Measurements from ENCODE around the gene LRP1. TPM values are rescaled to one million over a fixed set of nuclear protein-coding genes. Genes with fewer than 3 reads are reported as not detected.

The LRP1 gene
- total and polyA plus RNA-seq, 2 of the 13 experiments (the other 11 are each of a cell fraction or from before 2014, with no cell fraction given) = 14.7 to 30.8 TPM

DNA sequence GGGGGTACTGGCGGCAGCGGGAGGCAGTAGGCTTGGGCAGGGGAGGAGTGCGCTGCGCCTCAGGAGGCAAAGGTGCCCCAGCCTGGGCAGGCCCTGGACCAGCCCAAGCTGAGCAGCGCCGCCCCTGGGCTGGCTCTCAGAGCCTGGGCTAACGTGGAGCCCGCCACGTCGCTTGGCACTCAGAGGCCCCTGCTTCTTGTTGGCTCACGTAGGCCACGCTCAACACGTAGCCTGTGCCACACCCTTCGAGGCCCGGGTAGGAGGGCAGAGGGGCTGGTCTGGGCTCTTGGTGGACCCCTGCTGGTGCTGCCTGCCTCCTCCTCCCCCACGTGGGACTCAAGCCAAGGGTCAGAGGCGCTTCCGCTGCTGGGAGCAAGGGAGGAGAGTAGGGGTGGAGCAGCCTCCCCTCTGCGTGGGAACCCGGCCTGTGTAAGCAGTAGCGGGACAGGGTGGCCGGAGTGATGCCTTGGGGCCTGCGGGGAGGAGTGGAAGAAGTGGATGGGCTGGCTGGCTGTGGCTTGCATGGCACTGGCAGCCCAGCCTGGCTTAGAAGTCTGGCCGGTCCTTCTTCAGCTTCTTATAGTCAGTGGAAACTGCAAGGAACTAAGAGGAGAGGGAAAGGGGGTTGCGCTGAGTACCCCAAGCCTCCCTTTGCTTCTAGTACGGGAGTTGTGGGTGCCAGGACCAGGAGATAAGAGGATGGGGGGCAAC is 106.9 kb downstream of the LRP1 start (continued):
- TF ChIP-seq, protein P1, sequence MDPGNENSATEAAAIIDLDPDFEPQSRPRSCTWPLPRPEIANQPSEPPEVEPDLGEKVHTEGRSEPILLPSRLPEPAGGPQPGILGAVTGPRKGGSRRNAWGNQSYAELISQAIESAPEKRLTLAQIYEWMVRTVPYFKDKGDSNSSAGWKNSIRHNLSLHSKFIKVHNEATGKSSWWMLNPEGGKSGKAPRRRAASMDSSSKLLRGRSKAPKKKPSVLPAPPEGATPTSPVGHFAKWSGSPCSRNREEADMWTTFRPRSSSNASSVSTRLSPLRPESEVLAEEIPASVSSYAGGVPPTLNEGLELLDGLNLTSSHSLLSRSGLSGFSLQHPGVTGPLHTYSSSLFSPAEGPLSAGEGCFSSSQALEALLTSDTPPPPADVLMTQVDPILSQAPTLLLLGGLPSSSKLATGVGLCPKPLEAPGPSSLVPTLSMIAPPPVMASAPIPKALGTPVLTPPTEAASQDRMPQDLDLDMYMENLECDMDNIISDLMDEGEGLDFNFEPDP (CRISPR knock-in tag; conservative IDR thresholded peaks at IDR 0.05) = no peak
- TF ChIP-seq ZNF441 (CRISPR knock-in tag; IDR thresholded peaks at IDR 0.05; ENCODE audit: borderline replicate concordance) = no peak
- no peak for TF ChIP-seq RFXANK (CRISPR knock-in tag; IDR thresholded peaks at IDR 0.05)
- TF ChIP-seq TCF7L2 (IDR thresholded peaks at IDR 0.05; ENCODE audit: low read depth, low read length) = no peak
- no peak for TF ChIP-seq ZNF674 (CRISPR knock-in tag; IDR thresholded peaks at IDR 0.05; ENCODE audit: low read depth)
- peak; percentile 11; the same call in 1 of the 3 replicates for TF ChIP-seq MXI1 (IDR thresholded peaks at IDR 0.05; ENCODE audit: borderline replicate concordance, low read depth, low read length)
- TF ChIP-seq, protein P2, sequence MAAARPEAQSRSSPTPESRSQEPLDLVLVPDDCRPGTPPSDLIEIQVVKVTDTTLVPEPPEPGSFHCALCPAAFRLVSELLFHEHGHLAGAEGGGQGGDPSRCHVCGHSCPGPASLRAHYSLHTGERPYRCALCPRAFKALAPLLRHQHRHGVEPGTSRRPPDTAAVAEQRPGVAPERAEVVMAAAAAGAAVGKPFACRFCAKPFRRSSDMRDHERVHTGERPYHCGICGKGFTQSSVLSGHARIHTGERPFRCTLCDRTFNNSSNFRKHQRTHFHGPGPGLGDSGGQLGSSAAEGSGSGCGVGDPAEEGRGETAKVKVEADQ (CRISPR knock-in tag; IDR thresholded peaks at IDR 0.05; ENCODE audit: borderline replicate concordance) = no peak
- TF ChIP-seq PCBP1 (IDR thresholded peaks at IDR 0.05; ENCODE audit: borderline replicate concordance, low read depth, low read length) = no peak
- 0 out of 2 replicates have a peak, but pooled peaks have one; percentile 40 for TF ChIP-seq TOPORS (CRISPR knock-in tag; IDR thresholded peaks at IDR 0.05)
- TF ChIP-seq HES4 (CRISPR knock-in tag; IDR thresholded peaks at IDR 0.05; ENCODE audit: borderline replicate concordance) = no peak
- no peak for TF ChIP-seq ZNF230 (CRISPR knock-in tag; IDR thresholded peaks at IDR 0.05)
- no peak for TF ChIP-seq ZNF496 (CRISPR knock-in tag; IDR thresholded peaks at IDR 0.05; ENCODE audit: insufficient replicate concordance)
- no peak for TF ChIP-seq CBX2 (IDR thresholded peaks at IDR 0.05; ENCODE audit: low read depth, low read length)
- TF ChIP-seq CBX2 (CRISPR knock-in tag; IDR thresholded peaks at IDR 0.05; ENCODE audit: low read depth) = no peak
- no peak for TF ChIP-seq MBNL3 (CRISPR knock-in tag; conservative IDR thresholded peaks at IDR 0.05)
- TF ChIP-seq MZF1 (CRISPR knock-in tag; IDR thresholded peaks at IDR 0.05; ENCODE audit: borderline replicate concordance) = no peak
- TF ChIP-seq ASH2L (IDR thresholded peaks at IDR 0.05; ENCODE audit: insufficient read length, low read depth, low read length) = no peak
- peak; percentile 85 for TF ChIP-seq HNRNPLL (IDR thresholded peaks at IDR 0.05; ENCODE audit: low read depth, low read length, poor library complexity, severe bottlenecking)
- TF ChIP-seq, protein P3, sequence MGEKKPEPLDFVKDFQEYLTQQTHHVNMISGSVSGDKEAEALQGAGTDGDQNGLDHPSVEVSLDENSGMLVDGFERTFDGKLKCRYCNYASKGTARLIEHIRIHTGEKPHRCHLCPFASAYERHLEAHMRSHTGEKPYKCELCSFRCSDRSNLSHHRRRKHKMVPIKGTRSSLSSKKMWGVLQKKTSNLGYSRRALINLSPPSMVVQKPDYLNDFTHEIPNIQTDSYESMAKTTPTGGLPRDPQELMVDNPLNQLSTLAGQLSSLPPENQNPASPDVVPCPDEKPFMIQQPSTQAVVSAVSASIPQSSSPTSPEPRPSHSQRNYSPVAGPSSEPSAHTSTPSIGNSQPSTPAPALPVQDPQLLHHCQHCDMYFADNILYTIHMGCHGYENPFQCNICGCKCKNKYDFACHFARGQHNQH (CRISPR knock-in tag; IDR thresholded peaks at IDR 0.05) = no peak
- no peak; the same call in 1 of the 2 replicates for TF ChIP-seq FOXA3 (CRISPR knock-in tag; IDR thresholded peaks at IDR 0.05)
- no peak for TF ChIP-seq ZNF670 (CRISPR knock-in tag; IDR thresholded peaks at IDR 0.05; ENCODE audit: borderline replicate concordance)
- TF ChIP-seq, protein P4, sequence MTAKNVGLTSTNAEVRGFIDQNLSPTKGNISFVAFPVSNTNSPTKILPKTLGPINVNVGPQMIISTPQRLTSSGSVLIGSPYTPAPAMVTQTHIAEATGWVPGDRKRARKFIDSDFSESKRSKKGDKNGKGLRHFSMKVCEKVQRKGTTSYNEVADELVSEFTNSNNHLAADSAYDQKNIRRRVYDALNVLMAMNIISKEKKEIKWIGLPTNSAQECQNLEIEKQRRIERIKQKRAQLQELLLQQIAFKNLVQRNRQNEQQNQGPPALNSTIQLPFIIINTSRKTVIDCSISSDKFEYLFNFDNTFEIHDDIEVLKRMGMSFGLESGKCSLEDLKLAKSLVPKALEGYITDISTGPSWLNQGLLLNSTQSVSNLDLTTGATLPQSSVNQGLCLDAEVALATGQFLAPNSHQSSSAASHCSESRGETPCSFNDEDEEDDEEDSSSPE (CRISPR knock-in tag; IDR thresholded peaks at IDR 0.05) = no peak
- TF ChIP-seq ZNF780A (CRISPR knock-in tag; IDR thresholded peaks at IDR 0.05) = 0 out of 2 replicates have a peak, but pooled peaks have one; percentile 32

All from HepG2 (cell line).